HG03354 (cell line): Measurements from ENCODE around the gene FAM200A.
A peak's percentile ranks its signal among the peaks of the same experiment; 100 is the strongest.
"Not testable (repeated sequence)": the region's sequence is repeated elsewhere in the genome, so short reads cannot be mapped to it uniquely, and the experiment has no call there.

ENCODE experiments used
- ATAC-seq: cut with Tn5 transposase; IDR thresholded peaks from one replicate; pipeline ENCODE4 v1.9.1; 2021; ENCODE audit warnings: mild to moderate bottlenecking; ENCODE audit not compliant: unreplicated experiment, poor library complexity, severe bottlenecking

FAM200A gene

GRCh38 chr7:99560834-99561736 lies 9.2 kb upstream of the FAM200A start:
- no peak for ATAC-seq

- no peak for ATAC-seq
Observed at GRCh38 chr7:99559175-99559915, 7.4 kb upstream of the FAM200A start.

- ATAC-seq = peak; percentile 89
Observed at GRCh38 chr7:99558306-99559174, 6.6 kb upstream of the FAM200A start, which contains the start of gene ZNF655. TSS of gene ZNF655 (plus strand) at chr7:99558642. CDS start at chr7:99560560, 1,918 bp downstream.

- peak; percentile 65 for ATAC-seq
Observed at GRCh38 chr7:99557940-99558305, 6.0 kb upstream of the FAM200A start.

- ATAC-seq = no peak
Observed at GRCh38 chr7:99557196-99557607, 5.3 kb upstream of the FAM200A start.

- ATAC-seq = no peak
Observed at GRCh38 chr7:99554939-99555338, 3.0 kb upstream of the FAM200A start.

- no peak for ATAC-seq
Observed at GRCh38 chr7:99553039-99553438, 1.1 kb upstream of the FAM200A start.

- peak; percentile 25 for ATAC-seq
Observed at GRCh38 chr7:99551334-99551733, 580 bp downstream of the FAM200A start.

GRCh38 chr7:99549545-99549944 lies 2.4 kb downstream of the FAM200A start:
- ATAC-seq = not testable (repeated sequence)

- not testable (repeated sequence) for ATAC-seq
Observed at GRCh38 chr7:99545308-99545707, 6.6 kb downstream of the FAM200A start.

- no peak for ATAC-seq
Observed at GRCh38 chr7:99543916-99544315, 8.0 kb downstream of the FAM200A start.

- ATAC-seq = no peak
Observed at GRCh38 chr7:99543081-99543671, 8.7 kb downstream of the FAM200A start.

GRCh38 chr7:99541212-99541611 lies 10.7 kb downstream of the FAM200A start:
- ATAC-seq = no peak

GRCh38 chr7:99540542-99540941 lies 11.4 kb downstream of the FAM200A start:
- ATAC-seq = no peak

GRCh38 chr7:99539213-99539811 lies 12.6 kb downstream of the FAM200A start:
- ATAC-seq = no peak

GRCh38 chr7:99535667-99536066 lies 16.2 kb downstream of the FAM200A start:
- ATAC-seq = no peak

GRCh38 chr7:99531354-99531765 lies 20.6 kb downstream of the FAM200A start:
- no peak for ATAC-seq

GRCh38 chr7:99525713-99526440 lies 26.0 kb downstream of the FAM200A start:
- no peak for ATAC-seq
